ENCODE measurements around the gene ANGPTL4. TPM values are rescaled to one million over a fixed set of nuclear protein-coding genes. Genes with fewer than 3 reads are reported as not detected.

The ANGPTL4 gene
- total RNA-seq, 1 donor: 4.4 TPM

- DNase-seq (ENCODE audit: low read depth): no peak
Observed at GRCh38 chr19:8421484-8422461, 57.8 kb downstream of the ANGPTL4 start.

GRCh38 chr19:8423817-8424223, 59.9 kb downstream of the ANGPTL4 start:
- peak overlapping the region; percentile 33 for H3K4me3 ChIP-seq (ENCODE audit: low read depth, low read length)
- TF ChIP-seq, protein P1, sequence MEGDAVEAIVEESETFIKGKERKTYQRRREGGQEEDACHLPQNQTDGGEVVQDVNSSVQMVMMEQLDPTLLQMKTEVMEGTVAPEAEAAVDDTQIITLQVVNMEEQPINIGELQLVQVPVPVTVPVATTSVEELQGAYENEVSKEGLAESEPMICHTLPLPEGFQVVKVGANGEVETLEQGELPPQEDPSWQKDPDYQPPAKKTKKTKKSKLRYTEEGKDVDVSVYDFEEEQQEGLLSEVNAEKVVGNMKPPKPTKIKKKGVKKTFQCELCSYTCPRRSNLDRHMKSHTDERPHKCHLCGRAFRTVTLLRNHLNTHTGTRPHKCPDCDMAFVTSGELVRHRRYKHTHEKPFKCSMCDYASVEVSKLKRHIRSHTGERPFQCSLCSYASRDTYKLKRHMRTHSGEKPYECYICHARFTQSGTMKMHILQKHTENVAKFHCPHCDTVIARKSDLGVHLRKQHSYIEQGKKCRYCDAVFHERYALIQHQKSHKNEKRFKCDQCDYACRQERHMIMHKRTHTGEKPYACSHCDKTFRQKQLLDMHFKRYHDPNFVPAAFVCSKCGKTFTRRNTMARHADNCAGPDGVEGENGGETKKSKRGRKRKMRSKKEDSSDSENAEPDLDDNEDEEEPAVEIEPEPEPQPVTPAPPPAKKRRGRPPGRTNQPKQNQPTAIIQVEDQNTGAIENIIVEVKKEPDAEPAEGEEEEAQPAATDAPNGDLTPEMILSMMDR (IDR thresholded peaks at IDR 0.05; ENCODE audit: insufficient read depth, low read length): no peak
- peak; percentile 99 for DNase-seq (ENCODE audit: low read depth)

More at GRCh38 chr19:8421484-8422461, 57.8 kb downstream of the ANGPTL4 start:
- H3K4me3 ChIP-seq (ENCODE audit: low read depth, low read length): no peak overlapping the region
- TF ChIP-seq, protein P1 (IDR thresholded peaks at IDR 0.05; ENCODE audit: insufficient read depth, low read length): no peak

Small RNAs within 50 kb of the gene (small RNA-seq; reads per million reads assigned to genes)
- not detected for gene MIR4999

Other genes starting within 250 kb of the ANGPTL4 start
- gene FBN3, start 214.6 kb upstream of the ANGPTL4 start, total RNA-seq (ENCODE audit: low replicate concordance): not detected in 2 replicates
- gene CERS4, start 154.8 kb upstream of the ANGPTL4 start, total RNA-seq (ENCODE audit: low replicate concordance): 2.1 and 14.1 TPM in 2 replicates
- 40.1 and 66.0 TPM in 2 replicates for gene CD320, start 55.8 kb upstream of the ANGPTL4 start, total RNA-seq (ENCODE audit: low replicate concordance)
- 5.0 and 24.1 TPM in 2 replicates for gene NDUFA7, start 42.8 kb upstream of the ANGPTL4 start, total RNA-seq (ENCODE audit: low replicate concordance)
- gene RPS28, start 42.7 kb upstream of the ANGPTL4 start, total RNA-seq (ENCODE audit: low replicate concordance): 151 and 174 TPM in 2 replicates
- 0.09 and 0.16 TPM in 2 replicates for gene KANK3, start 20.9 kb upstream of the ANGPTL4 start, total RNA-seq (ENCODE audit: low replicate concordance)
- gene RAB11B, start 26.2 kb downstream of the ANGPTL4 start, total RNA-seq (ENCODE audit: low replicate concordance): 6.3 and 15.7 TPM in 2 replicates
- 11.1 and 68.2 TPM in 2 replicates for gene MARCHF2, start 49.1 kb downstream of the ANGPTL4 start, total RNA-seq (ENCODE audit: low replicate concordance)
- 41.8 and 53.6 TPM in 2 replicates for gene HNRNPM, start 80.8 kb downstream of the ANGPTL4 start, total RNA-seq (ENCODE audit: low replicate concordance)
- not detected in 2 replicates for gene PRAM1, start 138.5 kb downstream of the ANGPTL4 start, total RNA-seq (ENCODE audit: low replicate concordance)
- gene ZNF414, start 150.0 kb downstream of the ANGPTL4 start, total RNA-seq (ENCODE audit: low replicate concordance): 4.4 and 6.4 TPM in 2 replicates
- 0.09 and 0.41 TPM in 2 replicates for gene MYO1F, start 213.3 kb downstream of the ANGPTL4 start, total RNA-seq (ENCODE audit: low replicate concordance)
- gene ADAMTS10, start 246.6 kb downstream of the ANGPTL4 start, total RNA-seq (ENCODE audit: low replicate concordance): 15.8 and 18.5 TPM in 2 replicates